NCI-H1092 treated with DMSO at 0.1 percent for 48 hours (cell line): ENCODE data around the gene PDF.
"Not testable (repeated sequence)": the region's sequence is repeated elsewhere in the genome, so short reads cannot be mapped to it uniquely, and the experiment has no call there.

Experiments used
- DNase-seq: peaks from one replicate; lab custom pipeline; 2025; lab: John Stamatoyannopoulos, UW

PDF gene, protein sequence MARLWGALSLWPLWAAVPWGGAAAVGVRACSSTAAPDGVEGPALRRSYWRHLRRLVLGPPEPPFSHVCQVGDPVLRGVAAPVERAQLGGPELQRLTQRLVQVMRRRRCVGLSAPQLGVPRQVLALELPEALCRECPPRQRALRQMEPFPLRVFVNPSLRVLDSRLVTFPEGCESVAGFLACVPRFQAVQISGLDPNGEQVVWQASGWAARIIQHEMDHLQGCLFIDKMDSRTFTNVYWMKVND

DNA sequence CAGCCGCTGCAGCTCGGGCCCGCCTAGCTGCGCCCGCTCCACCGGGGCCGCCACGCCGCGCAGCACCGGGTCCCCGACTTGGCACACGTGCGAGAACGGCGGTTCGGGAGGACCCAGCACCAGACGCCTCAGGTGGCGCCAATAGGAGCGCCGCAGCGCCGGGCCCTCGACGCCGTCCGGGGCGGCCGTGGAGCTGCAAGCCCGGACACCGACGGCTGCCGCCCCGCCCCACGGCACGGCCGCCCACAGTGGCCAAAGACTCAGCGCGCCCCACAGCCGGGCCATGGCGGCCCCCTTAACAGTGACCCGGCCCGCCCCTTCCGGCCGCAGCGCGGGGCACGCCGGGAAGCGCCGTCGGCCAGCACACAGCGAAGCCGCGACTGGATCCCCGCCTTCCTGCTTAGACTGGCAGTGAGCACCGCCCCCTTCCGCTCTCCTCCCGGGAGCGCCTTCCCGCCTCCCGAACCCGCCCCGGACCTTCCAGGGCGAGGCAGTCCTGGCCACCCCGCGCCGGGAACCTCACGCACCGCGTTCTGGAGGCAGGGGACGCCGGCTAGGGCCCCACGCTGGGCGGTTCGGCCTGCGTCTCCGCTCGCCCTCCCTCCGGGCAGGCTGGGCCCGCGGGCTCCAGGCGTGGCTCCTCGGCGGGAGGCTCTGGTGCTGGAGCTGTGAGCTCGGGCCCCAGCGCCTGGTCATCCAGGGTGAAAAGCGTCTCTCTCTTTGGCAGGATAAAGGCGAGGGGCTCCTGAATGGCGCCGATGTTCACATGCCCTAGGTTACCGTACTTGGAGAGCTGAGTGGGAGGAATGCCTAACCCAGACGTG lies at the start of gene PDF:
PDF (minus strand) TSS at position 303 of the 824 bp plus-strand sequence; CDS start at position 285, 18 bp downstream.
- peak; percentile 90 for DNase-seq

DNA sequence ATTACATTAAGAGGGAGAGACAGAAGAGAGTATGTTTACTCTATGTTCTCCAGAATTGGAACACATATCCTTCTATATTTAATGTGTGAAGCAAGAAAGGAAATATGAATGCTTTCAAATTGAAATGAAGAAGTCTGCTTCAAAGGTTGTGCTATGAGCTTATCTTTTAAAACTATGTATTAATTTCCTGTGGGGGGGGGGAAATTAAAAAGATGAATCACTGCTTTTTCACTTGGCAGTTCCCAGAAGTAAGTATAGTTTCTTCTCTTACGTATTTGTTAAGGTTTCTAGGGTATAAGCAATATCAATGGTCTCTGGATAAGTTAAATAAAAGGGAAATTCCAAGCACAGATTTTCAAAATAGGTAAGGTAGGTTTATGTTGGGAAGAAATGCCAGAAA lies 48.4 kb upstream of the PDF start:
- no peak for DNase-seq

DNA sequence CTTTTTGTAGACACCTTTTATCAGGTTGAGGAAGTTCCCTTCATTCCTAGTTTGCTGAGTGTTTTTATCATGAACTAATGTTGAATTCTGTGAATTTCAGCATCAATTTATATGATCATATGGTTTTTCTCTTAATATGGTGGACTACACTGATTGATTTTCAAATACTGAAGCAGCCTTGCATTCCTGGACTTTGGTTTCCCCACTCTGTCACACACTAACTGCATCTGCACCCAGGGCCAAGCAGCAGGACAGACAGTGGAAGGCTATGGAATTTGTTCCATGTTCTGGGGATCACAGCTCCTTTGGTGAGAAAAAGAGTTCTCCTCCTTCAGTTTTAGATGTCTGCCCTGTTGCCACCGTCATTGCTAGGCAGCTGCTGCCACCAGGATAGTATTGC lies 47.6 kb upstream of the PDF start:
- no peak for DNase-seq

DNA sequence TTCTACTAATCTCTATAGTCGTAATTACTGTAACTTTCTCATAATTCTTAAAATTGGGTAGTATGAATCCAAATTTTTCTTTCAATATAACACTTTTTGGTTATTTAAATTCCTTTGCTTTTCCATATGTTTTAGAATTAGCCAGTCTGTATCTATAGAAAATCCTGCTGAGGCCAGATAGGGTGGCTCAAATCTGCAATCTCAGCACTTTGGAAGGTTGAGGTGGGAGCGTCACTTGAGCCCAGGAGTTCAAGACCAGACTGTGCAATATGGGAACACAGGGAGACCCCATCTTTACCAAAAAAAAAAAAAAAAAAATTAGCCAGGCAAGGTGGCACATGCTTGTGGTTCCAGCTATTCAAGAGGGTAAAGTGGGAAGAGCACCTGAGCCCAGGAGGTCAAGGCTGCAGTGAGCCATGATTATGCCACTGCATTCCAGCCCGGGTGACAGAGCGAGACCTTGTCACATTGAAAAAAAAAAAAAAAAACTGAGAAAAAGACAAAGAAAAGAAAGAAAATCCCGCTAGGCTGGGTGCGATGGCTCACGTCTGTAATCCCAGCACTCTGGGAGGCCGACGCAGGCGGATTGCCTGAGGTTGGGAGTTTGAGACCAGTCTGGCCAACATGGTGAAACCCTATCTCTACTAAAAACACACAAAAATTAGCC lies 46.1 kb upstream of the PDF start:
- no peak for DNase-seq

DNA sequence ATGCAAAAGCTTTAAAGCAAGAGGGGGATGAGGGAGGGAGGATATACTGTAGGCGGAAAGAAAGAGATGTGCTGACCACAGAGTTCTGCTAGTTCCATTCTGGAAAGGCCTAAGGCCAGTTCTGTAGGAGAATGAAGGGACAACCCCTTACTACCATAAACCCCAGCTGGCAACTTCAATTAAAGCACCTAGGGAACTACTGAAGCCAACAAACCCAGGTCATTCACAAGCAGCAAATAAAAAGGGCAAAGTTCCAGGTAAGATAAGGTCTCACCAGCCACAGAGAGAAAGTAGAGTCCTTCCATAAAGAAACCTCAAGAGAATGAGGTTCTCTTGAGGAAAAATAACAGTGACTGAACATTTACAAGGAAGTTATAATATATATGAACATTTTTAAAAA lies 42.6 kb upstream of the PDF start:
- DNase-seq, result no peak

DNA sequence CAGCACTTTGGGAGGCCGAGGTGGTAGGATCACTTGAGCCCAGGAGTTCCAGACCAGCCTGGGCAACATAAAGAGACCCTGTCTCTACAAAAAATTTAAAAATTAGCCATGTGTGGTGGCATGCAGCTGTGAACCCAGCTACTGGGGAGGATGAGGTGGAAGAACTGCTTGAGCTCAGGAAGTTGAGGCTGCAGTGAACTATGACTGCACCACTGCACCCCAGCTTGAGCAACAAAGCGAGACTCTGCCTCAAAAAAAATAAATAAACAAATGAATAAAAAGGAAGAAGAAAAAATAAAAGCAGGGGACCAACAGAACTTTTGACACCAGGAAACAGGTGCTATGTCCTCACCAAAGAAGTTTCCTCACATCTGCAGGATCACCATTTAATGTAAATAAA lies 41.2 kb upstream of the PDF start:
- DNase-seq, result no peak

DNA sequence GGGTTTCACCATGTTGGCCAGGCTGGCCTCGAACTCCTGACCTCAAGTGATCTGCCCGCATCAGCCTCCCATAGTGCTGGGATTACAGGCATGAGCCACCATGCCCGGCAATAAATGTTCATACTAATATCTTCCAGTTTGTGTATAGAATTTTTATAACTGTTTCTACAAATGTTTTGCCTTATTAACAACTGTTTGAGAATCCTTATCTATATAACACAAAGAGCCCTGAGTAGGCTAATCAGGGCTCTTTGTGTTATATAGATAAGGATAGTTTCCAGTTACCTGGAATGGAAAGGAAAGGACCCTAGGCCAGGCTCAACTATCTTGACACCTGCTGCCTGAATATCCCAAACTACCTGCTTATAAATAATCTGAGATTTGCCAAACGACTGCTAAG lies 38.5 kb upstream of the PDF start:
- no peak for DNase-seq

DNA sequence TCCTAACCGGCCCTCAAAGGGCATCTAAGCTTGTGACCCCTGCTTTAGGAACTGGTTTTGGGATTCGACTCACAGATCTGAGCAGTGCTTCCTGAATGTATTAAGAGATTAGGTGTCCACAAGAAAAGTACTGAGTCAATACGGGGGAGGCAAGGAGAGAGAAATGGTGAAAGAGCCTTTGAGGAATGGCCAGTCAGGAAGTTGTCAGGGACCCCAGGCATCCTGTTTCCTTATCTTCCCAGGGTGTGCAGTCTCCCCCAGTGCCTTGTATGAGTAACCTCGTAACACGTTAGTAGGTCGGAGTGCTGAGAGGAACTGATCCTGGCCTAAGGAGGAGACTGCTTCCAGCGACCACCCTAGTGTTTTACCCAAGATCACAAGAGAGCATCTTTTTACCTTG lies 37.6 kb upstream of the PDF start:
- no peak for DNase-seq

DNA sequence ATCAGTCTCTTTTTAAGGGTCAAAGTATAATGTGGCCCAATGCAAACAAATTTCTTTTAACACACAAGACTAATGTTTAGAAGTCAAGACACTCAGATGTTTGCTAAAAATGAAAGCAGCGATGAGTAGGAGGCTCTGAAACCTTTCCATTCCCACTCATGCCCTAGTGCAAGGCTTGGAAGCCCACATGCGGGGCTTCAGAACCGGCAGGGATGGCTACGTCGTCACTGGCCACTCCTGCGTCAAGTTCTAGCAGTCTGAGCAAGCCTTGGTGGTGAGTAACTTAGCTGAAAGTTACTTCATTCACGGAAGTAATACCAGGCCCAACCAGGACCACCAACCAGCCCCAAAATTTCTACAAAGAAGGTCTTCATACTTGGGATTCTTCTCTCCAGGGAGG lies 36.0 kb upstream of the PDF start:
- no peak for DNase-seq

DNA sequence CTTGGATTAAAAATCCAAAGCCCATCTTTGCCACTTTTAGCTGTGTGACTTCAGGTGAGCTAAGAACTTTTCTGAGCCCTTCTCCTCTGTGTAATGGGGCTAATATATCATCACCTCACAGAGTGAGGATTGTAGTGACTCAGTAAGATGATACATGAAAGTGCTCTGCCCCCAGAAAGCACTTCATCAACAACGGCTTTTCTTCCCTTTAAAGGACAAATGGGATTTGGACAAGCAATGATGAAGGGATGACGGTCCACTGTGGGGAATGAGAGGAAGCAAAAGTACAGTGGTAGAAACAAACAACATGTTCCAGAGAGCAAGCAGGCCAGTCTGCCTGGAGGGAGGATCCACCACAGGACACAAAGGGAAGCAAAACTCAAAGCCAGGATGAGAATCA lies 35.5 kb upstream of the PDF start:
- no peak for DNase-seq

DNA sequence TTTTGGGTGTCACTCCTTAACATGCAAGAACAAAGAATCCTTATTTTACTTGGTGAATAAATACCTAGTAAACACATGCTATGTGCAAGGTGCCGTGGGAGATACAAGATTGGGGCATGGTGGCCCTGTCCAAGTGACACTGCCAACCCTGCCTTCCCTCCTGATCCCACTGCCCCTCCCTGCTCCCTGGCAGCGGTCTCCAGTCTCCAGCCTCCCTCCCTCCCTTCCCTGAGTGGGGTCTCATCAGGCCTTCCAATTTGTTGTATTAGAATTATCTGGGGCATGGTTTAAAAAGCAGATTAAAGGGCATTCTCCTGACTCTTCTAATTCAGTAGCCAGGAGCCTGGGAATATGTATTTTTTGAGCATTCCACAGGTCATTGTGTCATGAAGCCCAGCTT lies 33.7 kb upstream of the PDF start:
- no peak for DNase-seq

DNA sequence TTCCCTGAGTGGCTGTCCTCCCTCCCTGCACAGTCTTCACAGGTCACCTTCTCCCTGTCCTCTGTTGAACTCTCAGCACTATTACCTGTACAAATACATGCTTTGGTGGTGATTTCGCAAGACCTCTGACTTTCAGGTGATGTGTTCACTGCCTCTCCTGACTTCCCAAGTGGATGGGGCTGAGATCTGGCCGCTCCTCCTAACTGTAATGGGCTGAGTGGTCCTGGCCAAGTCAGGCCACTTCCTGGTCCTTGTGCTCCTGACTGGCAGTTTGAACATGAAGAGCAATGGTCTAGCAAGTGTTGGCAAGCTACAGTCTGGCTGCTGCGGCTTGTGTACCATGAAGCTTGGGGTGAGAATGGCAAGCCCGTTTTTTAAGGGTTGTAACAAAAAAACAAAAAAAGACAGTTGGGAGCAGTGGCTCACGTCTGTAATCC lies 32.9 kb upstream of the PDF start:
- DNase-seq, result no peak

DNA sequence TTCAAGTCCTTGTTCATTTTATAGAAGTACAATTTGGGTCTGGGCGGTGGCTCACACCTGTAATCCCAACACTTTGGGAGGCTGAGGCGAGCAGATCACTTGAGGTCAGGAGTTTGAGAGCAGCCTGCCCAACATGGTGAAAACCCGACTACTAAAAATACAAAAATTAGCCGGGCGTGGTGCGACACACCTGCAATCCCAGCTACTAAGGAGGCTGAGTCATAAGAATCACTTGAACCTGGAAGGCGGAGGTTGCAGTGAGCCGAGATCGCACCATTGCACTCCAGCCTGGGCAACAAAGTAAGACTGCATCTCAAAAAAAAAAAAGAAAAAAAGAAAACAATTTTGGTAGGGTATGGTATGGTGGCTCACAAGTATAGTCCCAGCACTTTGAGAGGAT lies 29.7 kb upstream of the PDF start:
- DNase-seq, result not testable (repeated sequence)

DNA sequence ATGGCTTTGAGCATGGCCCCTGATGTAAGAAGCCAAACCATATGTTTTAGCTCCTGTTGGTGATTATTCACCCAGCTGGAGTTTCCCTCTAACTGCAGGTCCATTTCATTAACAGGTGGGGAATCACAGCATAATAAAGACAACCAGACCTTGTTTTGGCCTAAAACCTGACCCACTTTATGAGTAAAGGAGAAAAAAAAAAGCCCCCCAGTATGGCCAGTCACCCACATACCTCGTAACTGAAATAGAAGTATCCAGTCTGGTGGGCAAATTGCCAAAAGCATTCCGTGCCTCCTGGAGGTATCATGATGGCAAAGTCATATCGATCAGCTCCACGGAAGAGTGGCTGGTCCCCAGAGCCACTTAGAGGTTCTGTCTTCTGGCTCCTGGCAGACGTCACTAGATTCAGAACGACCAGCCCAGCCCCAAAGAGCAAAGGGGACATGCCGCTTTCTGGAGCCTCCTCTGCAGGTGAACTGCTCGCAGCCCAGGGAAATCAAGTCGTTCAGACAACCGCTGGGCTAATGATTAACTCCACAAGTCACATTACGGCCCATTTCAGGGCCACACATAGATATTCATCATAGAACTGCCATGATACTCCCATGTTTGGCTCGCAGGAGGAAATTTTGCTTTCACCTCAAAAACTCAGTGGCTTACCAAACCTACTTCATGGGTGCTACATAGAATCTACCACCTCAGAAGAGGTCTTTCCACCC lies 21.1 kb upstream of the PDF start, which contains the start of gene TMED6:
TMED6 (minus strand) TSS at position 478 of the 719 bp plus-strand sequence; CDS start at position 445, 33 bp downstream.
- DNase-seq, result no peak

DNA sequence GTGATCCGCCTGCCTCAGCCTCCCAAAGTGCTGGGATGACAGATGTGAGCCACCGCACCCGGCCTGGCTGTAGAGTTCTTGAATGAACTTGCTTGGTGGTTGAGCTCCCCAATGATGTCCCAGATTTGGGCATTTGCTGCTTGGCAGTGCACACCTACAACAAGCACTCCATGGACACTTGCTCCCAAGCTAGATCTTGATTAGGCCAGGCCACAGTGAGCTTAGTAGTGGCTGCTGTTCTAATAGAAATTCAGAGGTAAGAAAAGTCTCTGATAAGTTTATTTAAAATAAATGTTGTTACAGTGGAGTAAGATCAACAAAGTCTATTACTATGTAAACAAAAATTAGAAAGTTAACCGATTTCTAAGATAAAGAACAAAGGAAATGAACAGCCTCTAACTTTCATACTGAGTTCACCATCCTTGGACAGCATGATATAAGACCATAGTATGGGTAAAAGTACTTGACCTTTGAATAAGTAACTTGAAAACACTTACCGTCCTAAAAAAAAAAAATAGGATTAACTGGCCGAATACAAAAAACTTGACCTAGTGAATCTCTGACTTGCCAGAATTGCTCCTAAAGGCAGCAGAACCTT lies 20.2 kb upstream of the PDF start:
- no peak for DNase-seq

DNA sequence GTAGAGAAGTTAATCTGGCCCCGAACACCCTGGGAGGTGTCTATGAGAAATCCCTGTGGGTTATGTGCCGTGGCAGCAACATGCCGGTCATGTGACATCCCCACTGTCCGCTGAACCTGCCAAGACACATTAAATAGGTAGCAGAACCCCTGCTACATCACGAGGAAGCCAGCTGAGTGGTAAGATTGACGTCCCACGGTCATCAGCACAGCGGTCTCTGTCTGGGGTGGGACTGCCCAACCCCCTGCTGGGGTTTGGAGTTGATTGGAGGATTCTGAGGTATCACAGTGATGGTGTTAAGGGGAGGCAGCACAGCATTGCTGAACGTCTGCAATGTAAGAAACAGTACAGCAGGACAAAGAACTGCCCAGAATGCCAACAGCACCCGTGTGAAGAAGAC lies 19.1 kb upstream of the PDF start:
- DNase-seq, result no peak

DNA sequence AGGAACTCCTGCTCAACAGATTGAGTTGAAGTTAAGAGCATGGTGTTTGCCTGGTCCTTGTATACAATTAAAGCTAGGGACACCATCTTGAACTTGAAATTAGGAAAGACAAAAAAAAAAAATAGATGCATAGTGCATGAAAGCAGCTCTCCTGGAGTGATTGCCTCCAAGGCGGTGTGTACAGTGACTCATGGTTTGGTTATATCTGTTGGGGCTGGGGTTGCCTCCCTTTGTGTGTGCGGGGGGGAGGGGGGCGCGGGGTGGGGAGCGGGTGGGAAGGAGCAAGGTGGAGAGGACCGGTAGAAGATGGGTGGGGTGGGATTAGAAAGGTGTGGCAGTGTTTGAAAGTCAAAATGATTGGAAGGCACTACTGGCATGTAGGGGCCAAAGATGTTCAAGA lies 17.8 kb upstream of the PDF start:
- DNase-seq, result no peak

DNA sequence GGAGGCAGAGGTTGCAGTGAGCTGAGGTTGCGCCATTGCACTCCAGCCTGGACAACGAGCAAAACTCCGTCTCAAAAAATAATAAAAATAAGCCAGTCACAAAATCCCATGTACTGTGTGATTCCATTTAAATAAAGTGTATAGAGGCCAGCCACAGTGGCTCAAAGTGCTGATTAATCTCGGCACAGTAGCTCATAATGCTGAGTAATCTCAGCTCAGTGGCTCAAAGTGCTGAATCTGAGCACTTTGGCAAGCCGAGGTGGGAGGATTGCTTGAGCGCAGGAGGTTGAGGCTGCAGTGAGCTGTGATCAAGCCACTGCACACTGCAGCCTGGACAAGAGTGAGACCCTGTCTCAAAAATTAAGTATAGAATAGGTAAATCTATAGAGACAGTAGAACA lies 16.3 kb upstream of the PDF start:
- DNase-seq, result no peak

DNA sequence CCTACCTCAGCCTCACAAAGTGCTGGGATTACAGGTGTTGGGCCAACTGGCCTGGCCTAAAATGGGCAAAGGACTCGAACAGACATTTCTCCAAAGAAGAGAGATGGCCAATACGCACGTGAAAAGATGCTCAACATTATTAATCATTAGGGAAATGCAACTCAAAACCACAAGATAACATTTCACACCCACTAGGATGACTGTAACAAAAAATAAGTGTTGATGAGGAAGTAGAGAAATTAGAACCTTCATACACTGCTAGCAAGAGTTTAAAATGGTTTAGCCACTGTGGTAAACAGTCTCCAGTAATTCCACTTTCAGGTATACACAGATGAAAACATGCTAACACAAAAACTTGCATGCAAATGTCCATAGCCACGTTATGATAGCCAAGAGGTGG lies 15.5 kb upstream of the PDF start:
- DNase-seq, result no peak

DNA sequence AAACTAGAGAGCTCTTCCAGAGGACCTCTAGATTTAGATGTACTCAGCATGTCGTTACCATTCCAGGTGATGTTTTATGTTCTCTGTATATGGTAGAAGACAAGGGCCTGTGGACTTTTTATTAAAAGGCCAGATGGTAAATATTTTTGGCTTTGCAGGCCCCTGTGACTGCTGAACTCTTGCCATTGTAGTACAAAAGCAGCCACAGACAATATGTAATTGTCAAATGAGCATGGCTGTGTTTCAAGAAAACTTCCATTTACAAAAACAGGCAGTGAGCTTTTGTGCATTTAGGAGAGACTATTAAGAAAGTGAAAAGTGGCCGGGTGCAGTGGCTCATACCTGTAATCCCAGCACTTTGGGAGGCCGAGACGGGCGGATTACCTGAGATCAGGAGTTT lies 13.8 kb upstream of the PDF start:
- DNase-seq, result no peak

DNA sequence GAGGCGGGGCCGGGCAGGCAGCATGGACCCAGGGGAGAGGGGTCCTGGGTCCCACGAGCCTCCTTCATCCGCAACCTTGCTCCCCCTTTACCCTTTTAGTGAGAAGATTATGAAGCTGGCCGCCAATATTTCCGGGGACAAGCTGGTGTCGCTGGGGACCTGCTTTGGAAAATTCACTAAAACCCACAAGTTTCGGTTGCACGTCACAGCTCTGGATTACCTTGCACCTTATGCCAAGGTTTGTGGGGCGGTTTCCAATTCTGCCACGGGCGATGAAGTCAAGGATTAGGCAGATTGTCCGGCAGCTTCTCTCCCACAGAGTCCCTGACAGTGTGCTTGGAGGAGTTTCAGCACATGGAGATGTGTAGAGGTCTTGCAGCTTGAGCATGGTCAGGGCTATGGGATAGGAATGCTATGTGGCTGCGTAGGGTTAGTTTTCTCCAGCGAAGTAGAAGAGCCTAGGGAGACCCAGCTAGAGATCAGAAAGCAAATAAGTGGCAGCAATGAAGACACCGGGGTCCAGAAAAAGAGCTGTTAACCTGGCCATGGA lies 9.8 kb upstream of the PDF start:
- no peak for DNase-seq
